Naive thymus-derived CD4-positive, alpha-beta T cell (primary cell): ENCODE measurements around the gene IER3IP1. TPM values are rescaled to one million over a fixed set of nuclear protein-coding genes. Genes with fewer than 3 reads are reported as not detected.

Experiments used
- polyA plus RNA-seq, 2 donors: library from polyadenylated mRNA; unstranded; fragments of 300-500 nt; fragmentation: Illumina TruSeq; gene quantifications; one replicate each; pipeline ENCODE4 v1.2.3, GENCODE V29; 2021
- total RNA-seq, 6 experiments: library from RNA in 5 of 6; stranded (reverse) in 5 of 6; gene quantifications; 1 replicate in 5 of 6; 2 replicates in 1 of 6; pipeline ENCODE4 v1.2.3 and lab custom pipeline; 2021 to 2026

Gene IER3IP1
- total and polyA plus RNA-seq, 7 experiments from 2014 or later, result 3.5 to 20.7 (median 9.2) TPM

Other genes with a start within 250 kb of the IER3IP1 start
- not detected for gene ELOA2, start 140.7 kb downstream of the IER3IP1 start, total RNA-seq
- gene ELOA2, start 140.7 kb downstream of the IER3IP1 start, polyA plus RNA-seq, result not detected
- gene HDHD2, start 25.9 kb downstream of the IER3IP1 start, total RNA-seq, result 10 to 100 TPM; 22.7 to 45.7 (median 38.0) TPM
- gene HDHD2, start 25.9 kb downstream of the IER3IP1 start, polyA plus RNA-seq, result 10 to 100 TPM; 45.6 to 58.7 TPM
- not detected for gene SKOR2, start 75.3 kb upstream of the IER3IP1 start, total RNA-seq
- gene SKOR2, start 75.3 kb upstream of the IER3IP1 start, polyA plus RNA-seq, result not detected